Activated naive CD4-positive, alpha-beta T cell treated with anti-CD3 and anti-CD28 coated beads for 36 hours (primary cell): ENCODE measurements around the gene KCTD16. TPM values are rescaled to one million over a fixed set of nuclear protein-coding genes. Genes with fewer than 3 reads are reported as not detected.

ENCODE experiments used
- CTCF ChIA-PET: fragments of 350-600 bp; sonication (Branson Sonifier 250); formaldehyde crosslinking; loops from one replicate; lab custom pipeline; 2021; ENCODE audit warnings: antibody characterized with exemption; lab: Charles Lee
- DNase-seq: peaks from one replicate; pipeline ENCODE4 v3.0.0-alpha.2; 2020
- H3K27ac Mint-ChIP-seq: one replicate; pipeline ENCODE4 v1.8.0; 2021; ENCODE audit warnings: mild to moderate bottlenecking, mixed read lengths
- H3K27me3 Mint-ChIP-seq: one replicate; pipeline ENCODE4 v1.8.0; 2021; ENCODE audit warnings: low read depth, mixed read lengths
- H3K36me3 Mint-ChIP-seq: one replicate; pipeline ENCODE4 v1.8.0; 2021; ENCODE audit warnings: low read depth, mixed read lengths
- H3K4me1 Mint-ChIP-seq: one replicate; pipeline ENCODE4 v1.8.0; 2021; ENCODE audit warnings: low read depth, mixed read lengths
- H3K4me3 Mint-ChIP-seq: one replicate; pipeline ENCODE4 v1.8.0; 2021; ENCODE audit warnings: mild to moderate bottlenecking, moderate library complexity, mixed read lengths
- H3K9me3 Mint-ChIP-seq: one replicate; pipeline ENCODE4 v1.8.0; 2021; ENCODE audit warnings: mixed read lengths
- intact Hi-C: fragments of 100-400 bp; cut with micrococcal nuclease; formaldehyde crosslinking; loops from one replicate; pipeline ENCODE4 v1.15.1; 2023
- total RNA-seq, 2 experiments: library from RNA; stranded (reverse); gene quantifications; one replicate each; pipeline ENCODE4 v1.2.3, GENCODE V29; 2021

KCTD16 gene
- total RNA-seq = under 1 TPM; 0.27 to 0.29 TPM

DNA sequence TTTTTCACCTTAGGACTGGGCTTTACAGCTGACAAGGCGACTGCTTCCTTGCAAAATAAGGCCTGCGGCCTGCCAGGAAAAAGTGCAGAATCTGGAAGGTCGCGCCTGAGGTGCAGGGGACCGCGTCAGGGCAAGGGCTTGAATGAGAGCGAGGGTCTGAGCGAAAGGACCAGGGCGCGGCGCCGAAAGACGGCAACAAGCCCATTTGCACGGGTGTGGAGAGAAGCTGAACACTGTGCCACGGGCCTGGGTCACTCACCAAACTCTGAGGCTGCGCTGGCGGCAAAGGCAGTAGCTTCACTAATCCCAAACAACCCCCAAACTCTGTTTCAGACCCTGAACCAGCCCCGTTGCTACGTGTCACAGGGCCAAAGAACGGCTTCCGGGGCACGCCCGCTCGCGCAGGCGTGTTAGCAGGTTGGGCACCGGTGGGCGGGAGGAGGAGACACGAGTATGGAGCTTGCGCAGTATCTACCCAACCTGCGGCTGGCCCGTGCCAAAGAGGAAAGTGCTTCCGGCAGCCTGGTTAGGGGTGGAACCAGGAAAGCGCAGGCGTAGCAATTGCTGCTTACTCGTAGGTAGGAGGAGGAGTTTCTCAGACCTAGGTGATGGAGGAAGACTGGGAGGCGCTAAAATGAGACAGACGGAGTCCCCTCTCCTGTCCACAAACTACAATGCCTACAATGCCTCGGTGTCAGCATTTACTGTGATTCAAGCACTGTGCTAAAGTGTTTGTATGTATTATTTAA is at the start of gene KCTD16, which contains the start of gene YIPF5:
Gene KCTD16 (plus strand): TSS at position 598 of the 749 bp plus-strand sequence.
Gene YIPF5 (minus strand): TSS at position 384 of the 749 bp plus-strand sequence. CDS start 704 bp downstream, outside the sequence.
- peak; percentile 98 for DNase-seq
- Mint-ChIP-seq H3K27ac (peak within 1 kb of the TSS; percentile 60), H3K9me3 (no peaks in the 10 kb centered on the region), H3K4me1 (peaks cover 39% of the 10 kb centered on the region), H3K36me3 (peaks cover 8% of the 10 kb centered on the region), H3K27me3 (no peaks in the 10 kb centered on the region), H3K4me3 (peak within 1 kb of the TSS; percentile 91)
- intact Hi-C loops = loop anchor here (1.0 to 2.0 kb wide), 4 partner anchors 22 to 1400 kb away; partner anchors contain the start of gene ARHGAP26
- CTCF ChIA-PET = interaction anchor here (0.8 to 4.8 kb wide), 4 partner anchors 10 to 1168 kb away, joined by 3 to 40 read pairs (median 6); no protein-coding TSS in a partner anchor

DNA sequence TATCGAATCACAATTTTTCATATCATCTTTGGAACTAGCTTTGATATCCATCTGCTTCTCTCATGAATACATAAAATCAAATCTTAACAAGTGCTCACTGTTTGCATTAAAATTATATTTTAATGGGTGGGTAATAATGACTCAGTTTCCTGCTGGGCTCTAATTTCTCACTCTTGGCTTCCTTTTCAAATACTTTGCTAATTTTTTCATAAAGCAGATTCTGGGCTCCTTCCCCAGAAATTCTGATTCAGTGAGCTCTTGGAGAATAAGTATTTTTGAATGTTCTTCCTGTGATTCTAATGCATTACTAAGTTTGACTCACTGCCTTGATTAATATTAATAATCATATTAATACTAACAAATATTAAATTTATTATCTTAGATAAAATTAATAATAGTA is 49.1 kb upstream of the KCTD16 start:
- Mint-ChIP-seq H3K36me3 (no peaks in the 10 kb centered on the region), H3K4me3 (no peak overlapping the region), H3K27me3 (no peaks in the 10 kb centered on the region), H3K9me3 (no peaks in the 10 kb centered on the region), H3K27ac (no peak overlapping the region), H3K4me1 (no peaks in the 10 kb centered on the region)
- no peak for DNase-seq
- CTCF ChIA-PET = no interaction called here
- intact Hi-C loops = no loop called here

DNA sequence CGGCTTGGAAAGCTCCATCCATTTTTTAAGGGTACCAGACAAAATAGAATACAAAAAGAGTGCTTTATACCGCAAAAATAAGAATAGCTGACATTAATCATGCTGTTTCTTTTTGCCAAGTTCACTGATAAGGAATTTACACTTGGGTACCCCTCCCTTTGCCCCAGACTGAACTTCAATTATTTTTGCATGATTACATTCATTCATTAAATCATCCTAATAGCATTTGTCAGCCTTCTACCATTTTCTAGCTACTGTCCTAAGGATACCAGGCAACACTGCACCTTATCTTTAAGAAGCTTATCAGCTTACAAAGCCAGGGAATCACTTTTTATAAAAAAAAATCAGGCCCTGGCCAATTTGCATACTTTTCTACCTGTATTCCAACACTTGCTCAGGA is 48.6 kb upstream of the KCTD16 start:
- CTCF ChIA-PET = no interaction called here
- Mint-ChIP-seq H3K4me3 (no peak overlapping the region), H3K36me3 (no peaks in the 10 kb centered on the region), H3K27me3 (no peaks in the 10 kb centered on the region), H3K27ac (no peak overlapping the region), H3K4me1 (no peaks in the 10 kb centered on the region), H3K9me3 (no peaks in the 10 kb centered on the region)
- intact Hi-C loops = no loop called here
- DNase-seq = no peak

DNA sequence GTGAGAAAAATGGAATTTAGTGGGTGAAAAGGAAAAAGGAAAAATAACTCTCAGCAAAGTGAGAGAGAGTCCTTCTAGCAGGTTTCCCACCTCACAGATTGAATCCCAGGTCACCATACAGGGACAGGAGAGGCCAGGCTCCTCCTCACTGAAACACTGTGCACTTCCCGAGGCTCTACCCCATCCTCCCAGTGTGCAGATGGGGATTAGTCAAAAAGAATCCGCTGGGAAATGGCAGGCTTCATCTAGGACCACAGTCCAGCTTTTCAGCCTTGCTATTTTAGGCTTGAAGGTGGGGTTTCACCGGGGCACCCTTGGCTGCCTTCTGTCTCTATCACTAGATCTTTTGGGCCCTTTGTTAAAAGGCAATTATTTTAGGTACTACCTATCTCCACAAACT is 48.0 kb upstream of the KCTD16 start:
- Mint-ChIP-seq H3K9me3 (no peaks in the 10 kb centered on the region), H3K27ac (no peak overlapping the region), H3K4me3 (no peak overlapping the region), H3K27me3 (no peaks in the 10 kb centered on the region), H3K4me1 (no peaks in the 10 kb centered on the region), H3K36me3 (no peaks in the 10 kb centered on the region)
- intact Hi-C loops = no loop called here
- CTCF ChIA-PET = no interaction called here
- DNase-seq = no peak

DNA sequence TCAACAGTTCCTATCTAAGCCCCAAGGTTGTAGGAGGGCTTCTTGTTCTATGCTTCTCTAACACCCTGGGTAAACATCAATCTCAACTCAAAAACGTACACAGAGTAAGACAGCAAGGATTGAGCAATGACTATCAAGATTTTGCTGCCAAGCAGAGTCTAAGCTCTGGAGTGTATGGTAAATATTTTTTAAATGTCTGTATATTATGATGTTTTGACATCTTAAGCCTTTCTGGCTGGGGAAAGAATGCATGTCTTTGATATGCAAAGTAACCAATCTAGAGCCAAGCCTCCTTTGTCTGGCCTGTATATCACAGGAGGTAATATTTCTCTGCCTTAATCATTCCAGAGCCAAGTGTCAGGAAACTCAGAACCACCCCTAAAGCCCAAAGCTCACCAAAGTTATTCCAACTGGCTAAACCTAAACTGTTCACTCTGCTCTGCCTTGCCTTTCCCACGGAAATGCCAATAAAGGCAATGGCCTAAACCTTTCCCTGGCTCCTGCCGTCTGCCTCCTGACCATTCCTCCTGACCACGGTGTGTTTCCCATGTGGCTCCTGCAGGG is 45.4 kb upstream of the KCTD16 start:
- Mint-ChIP-seq H3K36me3 (no peaks in the 10 kb centered on the region), H3K27me3 (no peaks in the 10 kb centered on the region), H3K4me1 (no peaks in the 10 kb centered on the region), H3K27ac (no peak overlapping the region), H3K9me3 (no peaks in the 10 kb centered on the region), H3K4me3 (no peak overlapping the region)
- CTCF ChIA-PET = no interaction called here
- DNase-seq = no peak
- intact Hi-C loops = no loop called here

DNA sequence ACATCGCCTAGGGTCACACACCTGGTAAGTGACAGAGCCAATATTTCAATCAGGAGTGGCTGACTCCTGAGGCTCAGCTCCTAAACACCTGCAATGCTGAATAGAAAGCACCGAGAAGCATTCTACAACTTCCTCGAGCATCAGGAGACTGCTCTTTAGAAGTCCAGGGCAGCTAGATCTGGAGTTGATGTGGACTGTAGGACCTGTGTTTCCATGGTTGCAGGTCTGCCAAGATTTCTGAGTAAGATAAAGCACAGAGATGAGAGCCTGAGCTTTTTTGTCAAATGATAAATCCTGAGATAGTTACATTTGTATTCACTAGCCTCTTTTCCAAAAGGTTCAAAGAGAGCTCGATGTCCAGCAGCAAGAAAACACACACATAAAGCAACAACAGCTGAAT is 44.0 kb upstream of the KCTD16 start:
- no peaks in the 10 kb centered on the region for H3K4me1 Mint-ChIP-seq
- intact Hi-C loops = no loop called here
- no peak overlapping the region for H3K4me3 Mint-ChIP-seq
- no peaks in the 10 kb centered on the region for H3K27me3 Mint-ChIP-seq
- no peak for DNase-seq
- H3K9me3 Mint-ChIP-seq = no peaks in the 10 kb centered on the region
- no peaks in the 10 kb centered on the region for H3K36me3 Mint-ChIP-seq
- no peak overlapping the region for H3K27ac Mint-ChIP-seq
- CTCF ChIA-PET = no interaction called here

DNA sequence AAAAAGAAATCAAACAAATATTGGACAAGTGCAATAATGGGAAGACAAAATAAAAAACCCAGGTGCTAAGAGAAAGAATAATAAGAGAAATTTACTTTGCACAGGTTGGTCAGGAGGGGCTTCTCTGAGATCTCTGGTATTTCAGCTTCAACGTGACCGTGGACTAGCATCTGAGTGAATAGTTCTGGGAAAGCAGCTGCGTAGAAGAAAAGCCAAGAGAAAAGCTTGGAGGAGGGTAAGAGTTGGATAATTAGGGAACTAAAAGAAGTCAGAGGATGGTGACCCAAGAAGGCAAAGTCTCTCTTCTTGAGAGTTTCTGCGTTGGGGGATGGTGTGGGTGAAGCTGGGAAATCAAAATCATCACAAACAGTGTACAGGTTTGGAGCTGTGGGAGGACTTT is 41.8 kb upstream of the KCTD16 start:
- intact Hi-C loops = no loop called here
- CTCF ChIA-PET = interaction anchor here (0.7 kb wide), 1 partner anchor 419 kb away, joined by 7 read pairs; no protein-coding TSS in a partner anchor
- no peaks in the 10 kb centered on the region for H3K27me3 Mint-ChIP-seq

DNA sequence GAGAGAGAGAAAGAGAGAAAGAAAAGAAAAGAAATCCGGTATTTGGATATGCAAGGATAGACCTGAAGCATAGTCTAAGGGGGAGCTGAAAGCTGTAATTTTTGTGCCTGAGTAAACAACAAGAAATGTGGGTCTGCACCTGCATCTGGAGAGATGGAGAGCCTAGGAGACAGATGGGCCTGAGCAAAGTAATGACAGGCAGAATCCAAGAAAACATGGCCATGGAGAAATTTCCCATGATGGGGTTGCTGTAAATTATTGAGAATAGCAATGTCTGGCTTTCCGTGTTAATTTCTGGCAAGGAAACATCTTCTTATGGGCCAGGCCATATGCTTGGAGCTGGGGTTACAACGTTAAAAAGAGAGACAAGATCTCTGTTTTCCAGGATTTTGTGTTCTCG is 40.4 kb upstream of the KCTD16 start:
- Mint-ChIP-seq H3K36me3 (no peaks in the 10 kb centered on the region), H3K4me1 (no peaks in the 10 kb centered on the region), H3K27ac (no peak overlapping the region), H3K4me3 (no peak overlapping the region), H3K27me3 (no peaks in the 10 kb centered on the region), H3K9me3 (no peaks in the 10 kb centered on the region)
- intact Hi-C loops = no loop called here
- no peak for DNase-seq
- CTCF ChIA-PET = interaction anchor here (0.8 kb wide), 1 partner anchor 13 kb away, joined by 4 read pairs; no protein-coding TSS in a partner anchor

More for the DNA sequence above, 41.8 kb upstream of the KCTD16 start:
- Mint-ChIP-seq H3K9me3 (no peaks in the 10 kb centered on the region), H3K4me3 (no peak overlapping the region), H3K27ac (no peak overlapping the region), H3K4me1 (no peaks in the 10 kb centered on the region), H3K36me3 (no peaks in the 10 kb centered on the region)
- DNase-seq = no peak

DNA sequence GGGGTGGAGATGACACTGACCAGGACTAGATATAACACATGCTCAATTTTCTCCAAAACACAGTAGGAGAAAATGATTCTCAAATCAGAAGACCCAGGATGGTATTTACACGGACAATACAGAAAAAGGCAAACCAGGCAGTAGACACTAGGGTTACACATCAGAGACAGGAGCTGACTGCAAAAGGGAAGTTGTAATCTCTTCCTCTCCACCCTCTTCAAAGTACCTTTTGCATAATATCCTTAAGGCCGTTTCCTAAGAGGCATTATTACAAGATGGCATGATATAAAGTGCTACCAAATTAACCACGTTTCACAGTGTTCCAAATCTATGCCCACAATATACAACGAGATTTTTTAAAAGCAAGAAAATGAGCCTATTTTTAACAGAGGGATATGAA is 39.4 kb upstream of the KCTD16 start:
- Mint-ChIP-seq H3K9me3 (no peaks in the 10 kb centered on the region), H3K4me3 (no peak overlapping the region), H3K36me3 (no peaks in the 10 kb centered on the region), H3K4me1 (peaks cover 4% of the 10 kb centered on the region), H3K27me3 (no peaks in the 10 kb centered on the region), H3K27ac (no peak overlapping the region)
- intact Hi-C loops = no loop called here
- CTCF ChIA-PET = interaction anchor here (0.7 kb wide), 1 partner anchor 8 kb away, joined by 3 read pairs; no protein-coding TSS in a partner anchor
- DNase-seq = no peak

DNA sequence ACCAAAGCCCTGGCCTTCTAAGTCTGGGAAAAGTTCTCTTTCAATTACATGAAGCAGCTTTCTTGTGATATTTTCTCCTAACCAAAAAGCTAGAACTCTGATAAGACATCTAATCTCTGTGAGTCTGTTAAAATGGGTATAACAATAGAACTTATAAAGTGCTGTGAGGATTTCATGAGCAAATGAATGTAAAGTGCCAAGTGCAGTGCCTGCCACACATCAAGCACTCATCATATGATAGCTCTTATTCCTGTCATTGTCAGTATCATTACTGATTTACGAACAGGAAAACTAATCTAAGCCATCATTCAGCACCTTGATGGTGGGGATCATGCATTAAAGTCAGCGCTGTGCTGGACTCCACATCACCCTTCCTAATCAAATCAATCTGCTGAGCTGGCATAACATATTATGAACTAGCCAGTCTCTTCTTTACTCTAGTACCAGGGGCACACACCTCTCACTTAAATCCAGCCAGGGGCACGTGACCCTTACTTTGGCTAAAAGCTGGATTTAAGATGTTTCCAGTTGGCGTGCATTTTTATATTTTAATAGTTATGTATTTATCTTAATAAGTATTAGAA is 37.5 kb upstream of the KCTD16 start:
- Mint-ChIP-seq H3K36me3 (no peaks in the 10 kb centered on the region), H3K4me1 (peaks cover 4% of the 10 kb centered on the region), H3K27me3 (no peaks in the 10 kb centered on the region), H3K27ac (no peak overlapping the region), H3K9me3 (no peaks in the 10 kb centered on the region), H3K4me3 (no peak overlapping the region)
- DNase-seq = no peak
- intact Hi-C loops = no loop called here
- CTCF ChIA-PET = interaction anchor here (0.6 kb wide), 1 partner anchor 47 kb away, joined by 4 read pairs; no protein-coding TSS in a partner anchor

DNA sequence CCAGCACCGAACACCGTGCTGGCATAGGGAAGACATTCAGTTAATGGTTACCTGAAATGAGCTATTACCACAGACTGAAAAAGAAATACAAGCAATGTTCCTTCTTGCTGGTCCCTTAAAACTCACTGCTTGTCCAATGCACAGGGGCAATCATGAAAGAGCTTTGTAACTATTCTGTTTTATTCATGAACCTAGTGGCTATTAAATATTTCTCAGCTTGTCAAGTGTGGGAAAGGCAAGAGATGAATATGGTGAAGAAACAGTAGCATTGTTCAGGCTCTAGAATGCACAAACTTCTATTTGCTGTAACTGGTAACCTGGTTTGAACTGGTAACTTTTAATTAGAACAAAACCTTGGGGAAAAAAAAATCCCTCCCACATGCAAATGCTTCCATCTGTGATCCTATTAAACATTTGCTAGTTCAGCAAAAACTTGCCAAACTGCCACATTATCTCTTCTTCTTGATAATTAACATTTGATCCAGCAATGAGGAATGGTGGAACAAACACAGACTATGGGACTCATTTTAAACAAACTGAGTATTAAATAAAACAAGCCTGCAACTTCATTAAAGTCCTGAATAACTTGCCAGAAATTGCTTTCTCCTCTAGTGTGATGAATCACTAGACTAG is 36.4 kb upstream of the KCTD16 start:
- no peak for DNase-seq
- CTCF ChIA-PET = interaction anchor here (0.6 to 0.9 kb wide), 2 partner anchors 57 to 971 kb away, joined by 3 to 5 read pairs; no protein-coding TSS in a partner anchor
- no peaks in the 10 kb centered on the region for H3K36me3 Mint-ChIP-seq
- no peaks in the 10 kb centered on the region for H3K9me3 Mint-ChIP-seq
- no peak overlapping the region for H3K4me3 Mint-ChIP-seq
- no peaks in the 10 kb centered on the region for H3K27me3 Mint-ChIP-seq
- H3K27ac Mint-ChIP-seq = no peak overlapping the region
- H3K4me1 Mint-ChIP-seq = peaks cover 4% of the 10 kb centered on the region
- intact Hi-C loops = no loop called here
